Sigmoid colon (tissue), 7 donors: ENCODE results near the gene PPFIBP1. TPM values are rescaled to one million over a fixed set of nuclear protein-coding genes. Genes with fewer than 3 reads are reported as not detected.
"Not testable (repeated sequence)": the region's sequence is repeated elsewhere in the genome, so short reads cannot be mapped to it uniquely, and the experiment has no call there.

Experiments used
- DNase-seq: peaks from one replicate; pipeline ENCODE4 v3.0.0-alpha.2; 2019
- H3K27ac ChIP-seq, 4 donors: fragments of 200-600 bp; sonication (generic); one replicate each; pipeline ENCODE4 v1.5.1; 2016 to 2019; ENCODE audit warnings: mild to moderate bottlenecking in 1 of 4
- H3K27me3 ChIP-seq, 3 donors: fragments of 200-600 bp; sonication (generic); one replicate each; pipeline ENCODE4 v1.5.1; 2019; ENCODE audit warnings: mild to moderate bottlenecking in 1 of 3
- H3K36me3 ChIP-seq, 4 donors: fragments of 200-600 bp; sonication (generic); one replicate each; pipeline ENCODE4 v1.5.1; 2016 to 2019
- H3K4me1 ChIP-seq, 4 donors: fragments of 200-600 bp; sonication (generic); one replicate each; pipeline ENCODE4 v1.5.1; 2017 to 2019
- H3K4me3 ChIP-seq, 4 donors: fragments of 200-600 bp; sonication (generic); one replicate each; pipeline ENCODE4 v1.5.1; 2017 to 2019; ENCODE audit warnings: mild to moderate bottlenecking in 2 of 4, moderate library complexity in 1 of 4
- H3K9me3 ChIP-seq, 4 donors: fragments of 200-600 bp in 3 of 4; sonication (generic) in 3 of 4; one replicate each; pipeline versions ENCODE4 v1.5.1 to v1.6.1; 2013 to 2019
- CTCF ChIP-seq, 4 experiments: fragments of 450-650 bp in 3 of 4; fragments of 200-600 bp in 1 of 4; IDR thresholded peaks; one replicate each; pipeline ENCODE4 v1.5.1; 2016 to 2019; ENCODE audit warnings: antibody characterized with exemption in 4 of 4, mild to moderate bottlenecking in 3 of 4, moderate library complexity in 2 of 4
- EP300 ChIP-seq, 4 donors: sonication (generic); formaldehyde crosslinking; IDR thresholded peaks; one replicate each; pipeline ENCODE4 v1.6.1; 2017; ENCODE audit warnings: antibody characterized with exemption in 4 of 4
- POLR2A ChIP-seq, 2 donors: fragments of 450-650 bp; IDR thresholded peaks; one replicate each; pipeline ENCODE4 v1.6.1; 2016; ENCODE audit warnings: antibody characterized with exemption in 2 of 2, mild to moderate bottlenecking in 2 of 2, moderate library complexity in 2 of 2
- POLR2AphosphoS5 ChIP-seq, 4 donors: sonication (generic); formaldehyde crosslinking; IDR thresholded peaks; one replicate each; pipeline ENCODE4 v1.6.1; 2017; ENCODE audit warnings: antibody characterized with exemption in 4 of 4
- WGBS, 2 donors: extraction: QIAGEN DNeasy Blood & Tissue Kit; methylation state at CpG; one replicate each; pipeline ENCODE4 v1.1.7; 2013; 5-methylcytosine and 5-hydroxymethylcytosine counted together
- intact Hi-C: fragments of 100-400 bp; cut with DNase I; formaldehyde crosslinking; loops from one replicate; pipeline ENCODE4 v1.15.1; 2023
- polyA plus RNA-seq, 3 donors: library from polyadenylated mRNA; stranded (reverse); fragments of 200-250 nt; gene quantifications; one replicate each; pipeline ENCODE4 v1.2.3, GENCODE V29; 2013
- total RNA-seq, 4 donors: library from RNA; depleted of rRNA; stranded (reverse); fragments of >200 nt; gene quantifications; one replicate each; pipeline ENCODE4 v1.1.0, GENCODE V29; 2016
- donor health status: healthy with polysubstance abuse.
- donor health status: Bipolar disorder and iron deficiency.
- donor health status: healthy.

The PPFIBP1 gene
- total and polyA plus RNA-seq, 7 donors, result 5.5 to 101 (median 65.3) TPM

GRCh38 chr12:27537855-27538675 is 14.1 kb downstream of the PPFIBP1 start:
- Histone ChIP-seq H3K27me3 (no peaks in the 10 kb centered on the region), H3K27ac (peak overlapping the region; percentile 14 to 58 (median 38)), H3K9me3 (no peaks in the 10 kb centered on the region), H3K4me1 (peaks cover 0 to 54% (median 47%) of the 10 kb centered on the region in 4 donors), H3K36me3 (peaks cover 0 to 4% (median 0%) of the 10 kb centered on the region in 4 donors), H3K4me3 (no peak overlapping the region)
- TF ChIP-seq POLR2A (IDR thresholded peaks at IDR 0.05) (no peak), EP300 (IDR thresholded peaks at IDR 0.05) (no peak), POLR2AphosphoS5 (IDR thresholded peaks at IDR 0.05) (no peak), CTCF (IDR thresholded peaks at IDR 0.05) (no peak)
- intact Hi-C loops, result no loop called here
- DNase-seq, result no peak
- whole genome bisulfite sequencing, 2 donors, result 76 to 86% methylated on average over 8 of the region's 8 CpGs

- DNase-seq, result no peak
- Histone ChIP-seq H3K4me1 (peaks cover 0 to 57% (median 53%) of the 10 kb centered on the region in 4 donors), H3K27ac (peak overlapping the region in 2 of 4 donors; percentile 53 to 58), H3K36me3 (peaks cover 0 to 4% (median 0%) of the 10 kb centered on the region in 4 donors), H3K27me3 (no peaks in the 10 kb centered on the region), H3K9me3 (no peaks in the 10 kb centered on the region), H3K4me3 (no peak overlapping the region)
- TF ChIP-seq EP300 (IDR thresholded peaks at IDR 0.05), result no peak
- no peak for TF ChIP-seq POLR2A (IDR thresholded peaks at IDR 0.05)
- TF ChIP-seq POLR2AphosphoS5 (IDR thresholded peaks at IDR 0.05), result peak in 1 of 4 donors; percentile 20
- 27 to 58% methylated on average over 4 of the region's 4 CpGs for WGBS, 2 donors
- intact Hi-C loops, result no loop called here
These were observed 15.2 kb downstream of the PPFIBP1 start for GRCh38 chr12:27539191-27539631.

GRCh38 chr12:27541031-27541719 is 17.2 kb downstream of the PPFIBP1 start:
- intact Hi-C loops, result no loop called here

GRCh38 chr12:27542628-27543027 is 18.6 kb downstream of the PPFIBP1 start:
- Histone ChIP-seq H3K4me3 (peak overlapping the region in 1 of 4 donors; percentile 5), H3K27me3 (no peaks in the 10 kb centered on the region), H3K36me3 (no peaks in the 10 kb centered on the region), H3K27ac (peak overlapping the region in 3 of 4 donors; percentile 14 to 66 (median 43)), H3K4me1 (peaks cover 0 to 66% (median 65%) of the 10 kb centered on the region in 4 donors), H3K9me3 (no peaks in the 10 kb centered on the region)
- 78 to 82% methylated on average over 5 of the region's 5 CpGs for WGBS, 2 donors
- TF ChIP-seq POLR2A (IDR thresholded peaks at IDR 0.05), result no peak
- no peak for TF ChIP-seq CTCF (IDR thresholded peaks at IDR 0.05)
- no peak for TF ChIP-seq POLR2AphosphoS5 (IDR thresholded peaks at IDR 0.05)
- TF ChIP-seq EP300 (IDR thresholded peaks at IDR 0.05), result no peak
- no peak for DNase-seq
- intact Hi-C loops, result no loop called here

More at GRCh38 chr12:27541031-27541719, 17.2 kb downstream of the PPFIBP1 start:
- Histone ChIP-seq H3K27ac (peak overlapping the region in 1 of 4 donors; percentile 66), H3K27me3 (no peaks in the 10 kb centered on the region), H3K4me3 (no peak overlapping the region), H3K9me3 (no peaks in the 10 kb centered on the region), H3K4me1 (peaks cover 0 to 68% (median 62%) of the 10 kb centered on the region in 4 donors), H3K36me3 (peaks cover 0 to under 1% (median 0%) of the 10 kb centered on the region in 4 donors)
- WGBS, 2 donors, result 83 to 90% methylated on average over 8 of the region's 8 CpGs
- no peak for DNase-seq
- TF ChIP-seq POLR2AphosphoS5 (IDR thresholded peaks at IDR 0.05) (no peak), POLR2A (IDR thresholded peaks at IDR 0.05) (no peak), CTCF (IDR thresholded peaks at IDR 0.05) (no peak)

- H3K27me3 ChIP-seq, H3K36me3 ChIP-seq, H3K4me3 ChIP-seq, DNase-seq, intact Hi-C loops, H3K9me3 ChIP-seq: not testable (repeated sequence)
- H3K27ac ChIP-seq, result peak overlapping the region in 1 of 4 donors; percentile 19
- WGBS, 2 donors, result 91 to 98% methylated on average over 1 of the region's 1 CpG
- H3K4me1 ChIP-seq, result peaks cover 0 to 66% (median 64%) of the 10 kb centered on the region in 4 donors
These were observed 20.9 kb downstream of the PPFIBP1 start for GRCh38 chr12:27544858-27545257.
